ENCODE data around the gene PLK1. TPM values are rescaled to one million over a fixed set of nuclear protein-coding genes. Genes with fewer than 3 reads are reported as not detected.

PLK1 gene
- total and polyA plus RNA-seq, 2 of the 13 experiments (the other 11 are each of a cell fraction or from before 2014, with no cell fraction given) = 71.5 to 76.3 TPM

GRCh38 chr16:23640931-23641765 is 37.5 kb upstream of the PLK1 start, which contains the start of the genes DCTN5 and PALB2 (continued):
- TF ChIP-seq THRA (CRISPR knock-in tag; IDR thresholded peaks at IDR 0.05; ENCODE audit: borderline replicate concordance) (0 out of 2 replicates have a peak, but pooled peaks have one; percentile 78), ZNF83 (CRISPR knock-in tag; IDR thresholded peaks at IDR 0.05; ENCODE audit: borderline replicate concordance) (no peak; the same call in 1 of the 2 replicates), ZNF337 (CRISPR knock-in tag; IDR thresholded peaks at IDR 0.05; ENCODE audit: borderline replicate concordance, low read depth) (peak; percentile 68; the same call in 1 of the 2 replicates), ZNF589 (CRISPR knock-in tag; conservative IDR thresholded peaks at IDR 0.05) (peak; percentile 87; the same call in 1 of the 2 replicates), ZNF20 (CRISPR knock-in tag; IDR thresholded peaks at IDR 0.05) (peak; percentile 94; the same call in 1 of the 2 replicates), TCF7 (IDR thresholded peaks at IDR 0.05; ENCODE audit: low read depth) (peak; percentile 37; the same call in 1 of the 2 replicates), MEF2D (CRISPR knock-in tag; IDR thresholded peaks at IDR 0.05) (peak; percentile 86), ZNF562 (CRISPR knock-in tag; IDR thresholded peaks at IDR 0.05; ENCODE audit: borderline replicate concordance) (no peak), FLYWCH1 (CRISPR knock-in tag; IDR thresholded peaks at IDR 0.05) (peak; percentile 95), ZNF598 (CRISPR knock-in tag; IDR thresholded peaks at IDR 0.05; ENCODE audit: borderline replicate concordance) (peak; percentile 99), HOXA3 (CRISPR knock-in tag; IDR thresholded peaks at IDR 0.05) (peak; percentile 97), MED13 (CRISPR knock-in tag; IDR thresholded peaks at IDR 0.05) (peak; percentile 86; the same call in 1 of the 2 replicates), ZMYM3 (CRISPR knock-in tag; IDR thresholded peaks at IDR 0.05) (peak; percentile 65), REL (CRISPR knock-in tag; conservative IDR thresholded peaks at IDR 0.05) (peak; percentile 94; the same call in 1 of the 2 replicates), ATRX (CRISPR knock-in tag; IDR thresholded peaks at IDR 0.05; ENCODE audit: borderline replicate concordance) (no peak), FOXK1 (CRISPR knock-in tag; IDR thresholded peaks at IDR 0.05; ENCODE audit: borderline replicate concordance, low read depth) (peak; percentile 92), CEBPZ (IDR thresholded peaks at IDR 0.05; ENCODE audit: low read length) (no peak), ZNF773 (CRISPR knock-in tag; IDR thresholded peaks at IDR 0.05; ENCODE audit: borderline replicate concordance) (peak; percentile 93), HIC2 (CRISPR knock-in tag; IDR thresholded peaks at IDR 0.05; ENCODE audit: low read depth) (0 out of 2 replicates have a peak, but pooled peaks have one; percentile 27), SMARCC2 (IDR thresholded peaks at IDR 0.05) (no peak), RBAK (CRISPR knock-in tag; IDR thresholded peaks at IDR 0.05) (peak; percentile 57; the same call in 1 of the 2 replicates), ZNF414 (CRISPR knock-in tag; IDR thresholded peaks at IDR 0.05) (peak; percentile 51; the same call in 1 of the 2 replicates)

Measured in HepG2 (cell line).